ENCODE data around the gene C5orf22.
"Not testable (repeated sequence)": the region's sequence is repeated elsewhere in the genome, so short reads cannot be mapped to it uniquely, and the experiment has no call there.

C5orf22 gene

GRCh38 chr5:31554552-31554951 lies 22.5 kb downstream of the C5orf22 start:
- no peak for DNase-seq (ENCODE audit: low spot score)

- DNase-seq (ENCODE audit: low spot score) = no peak
Observed at GRCh38 chr5:31556461-31556860, 24.4 kb downstream of the C5orf22 start.

GRCh38 chr5:31559942-31560341 lies 27.8 kb downstream of the C5orf22 start:
- DNase-seq (ENCODE audit: low spot score) = no peak

- DNase-seq (ENCODE audit: low spot score) = no peak
Observed at GRCh38 chr5:31561946-31562345, 29.8 kb downstream of the C5orf22 start.

GRCh38 chr5:31563216-31563615 lies 31.1 kb downstream of the C5orf22 start:
- DNase-seq (ENCODE audit: low spot score) = no peak

- not testable (repeated sequence) for DNase-seq (ENCODE audit: low spot score)
Observed at GRCh38 chr5:31566362-31566761, 34.3 kb downstream of the C5orf22 start.

- DNase-seq (ENCODE audit: low spot score) = no peak
Observed at GRCh38 chr5:31568302-31568835, 36.3 kb downstream of the C5orf22 start.

- no peak for DNase-seq (ENCODE audit: low spot score)
Observed at GRCh38 chr5:31569068-31569467, 37.0 kb downstream of the C5orf22 start.

GRCh38 chr5:31573494-31574142 lies 41.5 kb downstream of the C5orf22 start:
- DNase-seq (ENCODE audit: low spot score) = peak; percentile 9

GRCh38 chr5:31574772-31575171 lies 42.7 kb downstream of the C5orf22 start:
- no peak for DNase-seq (ENCODE audit: low spot score)

GRCh38 chr5:31577438-31577837 lies 45.3 kb downstream of the C5orf22 start:
- DNase-seq (ENCODE audit: low spot score) = no peak

GRCh38 chr5:31579558-31579957 lies 47.5 kb downstream of the C5orf22 start:
- no peak for DNase-seq (ENCODE audit: low spot score)

GRCh38 chr5:31581498-31582099 lies 49.5 kb downstream of the C5orf22 start:
- peak; percentile 65 for DNase-seq (ENCODE audit: low spot score)

- no peak for DNase-seq (ENCODE audit: low spot score)
Observed at GRCh38 chr5:31583129-31583528, 51.0 kb downstream of the C5orf22 start.

GRCh38 chr5:31585166-31585894 lies 53.2 kb downstream of the C5orf22 start:
- DNase-seq (ENCODE audit: low spot score) = no peak

- DNase-seq (ENCODE audit: low spot score) = no peak
Observed at GRCh38 chr5:31585895-31586270, 53.8 kb downstream of the C5orf22 start.

GRCh38 chr5:31587546-31587945 lies 55.4 kb downstream of the C5orf22 start:
- no peak for DNase-seq (ENCODE audit: low spot score)

- no peak for DNase-seq (ENCODE audit: low spot score)
Observed at GRCh38 chr5:31593665-31594064, 61.6 kb downstream of the C5orf22 start.

GRCh38 chr5:31596354-31596753 lies 64.3 kb downstream of the C5orf22 start:
- DNase-seq (ENCODE audit: low spot score) = no peak

- DNase-seq (ENCODE audit: low spot score) = peak; percentile 46
Observed at GRCh38 chr5:31598640-31599611, 66.8 kb downstream of the C5orf22 start.

- DNase-seq (ENCODE audit: low spot score) = not testable (repeated sequence)
Observed at GRCh38 chr5:31602305-31602704, 70.2 kb downstream of the C5orf22 start.

- no peak for DNase-seq (ENCODE audit: low spot score)
Observed at GRCh38 chr5:31604240-31604639, 72.1 kb downstream of the C5orf22 start.

Data from NAMALWA (cell line).